GM12872 (cell line): Measurements from ENCODE around the gene MAP2K5.

Experiments used
- TF ChIP-seq, protein P1 (sequence below): IDR thresholded peaks from 3 replicates; pipeline ENCODE4 v1.5.1; 2011; ENCODE audit warnings: low read depth, mild to moderate bottlenecking, low read length, moderate library complexity; ENCODE audit not compliant: insufficient read depth

Gene MAP2K5

GRCh38 chr15:67685008-67685599 lies 142.6 kb downstream of the MAP2K5 start:
- TF ChIP-seq, protein P1, sequence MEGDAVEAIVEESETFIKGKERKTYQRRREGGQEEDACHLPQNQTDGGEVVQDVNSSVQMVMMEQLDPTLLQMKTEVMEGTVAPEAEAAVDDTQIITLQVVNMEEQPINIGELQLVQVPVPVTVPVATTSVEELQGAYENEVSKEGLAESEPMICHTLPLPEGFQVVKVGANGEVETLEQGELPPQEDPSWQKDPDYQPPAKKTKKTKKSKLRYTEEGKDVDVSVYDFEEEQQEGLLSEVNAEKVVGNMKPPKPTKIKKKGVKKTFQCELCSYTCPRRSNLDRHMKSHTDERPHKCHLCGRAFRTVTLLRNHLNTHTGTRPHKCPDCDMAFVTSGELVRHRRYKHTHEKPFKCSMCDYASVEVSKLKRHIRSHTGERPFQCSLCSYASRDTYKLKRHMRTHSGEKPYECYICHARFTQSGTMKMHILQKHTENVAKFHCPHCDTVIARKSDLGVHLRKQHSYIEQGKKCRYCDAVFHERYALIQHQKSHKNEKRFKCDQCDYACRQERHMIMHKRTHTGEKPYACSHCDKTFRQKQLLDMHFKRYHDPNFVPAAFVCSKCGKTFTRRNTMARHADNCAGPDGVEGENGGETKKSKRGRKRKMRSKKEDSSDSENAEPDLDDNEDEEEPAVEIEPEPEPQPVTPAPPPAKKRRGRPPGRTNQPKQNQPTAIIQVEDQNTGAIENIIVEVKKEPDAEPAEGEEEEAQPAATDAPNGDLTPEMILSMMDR = no peak

DNA sequence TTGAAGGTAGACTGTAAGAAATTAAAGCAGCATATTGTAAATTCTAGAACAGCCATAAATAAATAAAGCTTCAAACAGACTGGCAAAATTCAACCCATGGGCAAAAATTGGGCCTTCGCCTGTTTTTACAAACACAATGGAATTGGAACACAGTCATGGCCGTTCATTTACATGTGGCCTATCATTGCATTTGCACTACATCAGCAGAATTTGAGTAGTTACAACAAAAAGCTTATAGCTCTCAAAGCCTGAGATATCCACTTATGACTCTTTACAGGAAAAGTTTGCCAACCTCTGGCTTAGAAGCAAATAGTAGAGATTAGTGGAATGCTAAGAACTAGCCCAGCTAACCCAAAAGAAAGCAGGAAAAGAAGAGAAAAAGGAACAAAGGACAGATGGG lies 143.2 kb downstream of the MAP2K5 start:
- TF ChIP-seq, protein P1 = no peak

DNA sequence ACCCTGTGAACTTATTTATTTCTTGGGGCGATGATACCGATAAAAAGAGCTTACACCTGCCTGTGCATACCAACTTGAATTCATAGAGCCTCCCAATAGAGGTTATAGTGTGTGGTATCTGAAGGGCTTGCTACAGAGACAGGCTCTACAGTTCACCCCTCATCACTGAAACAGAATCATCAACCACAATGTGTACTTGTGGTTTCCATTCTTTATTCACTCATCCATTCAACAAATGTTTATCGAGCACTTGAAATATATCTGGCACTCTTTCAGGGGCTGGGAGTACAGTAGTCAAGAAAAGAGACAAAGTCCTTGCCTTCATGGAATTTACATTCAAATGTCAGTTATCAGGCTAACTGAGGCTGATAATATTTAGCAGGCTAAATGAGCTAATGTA lies 148.4 kb downstream of the MAP2K5 start:
- TF ChIP-seq, protein P1 = no peak

DNA sequence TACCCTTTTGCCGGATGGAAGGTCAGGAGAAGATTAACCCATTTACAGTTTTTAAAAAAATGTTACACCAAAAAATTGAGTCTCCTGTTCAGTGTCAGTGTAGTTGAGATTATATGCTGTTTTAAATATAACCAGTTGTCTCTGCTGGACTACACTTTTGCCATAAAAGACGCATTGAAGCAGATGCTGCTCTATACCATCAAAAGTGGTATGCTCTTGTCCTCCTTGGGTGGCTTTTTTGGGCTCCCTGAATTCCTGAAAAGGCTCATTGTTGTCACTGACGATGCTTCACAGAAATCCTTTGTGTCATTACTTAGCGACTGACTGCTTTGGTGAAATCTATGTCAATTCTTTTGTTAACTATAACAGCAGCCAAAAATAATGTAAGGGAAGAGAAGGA lies 148.9 kb downstream of the MAP2K5 start:
- TF ChIP-seq, protein P1 = no peak

GRCh38 chr15:67692573-67692972 lies 150.1 kb downstream of the MAP2K5 start:
- TF ChIP-seq, protein P1 = no peak

DNA sequence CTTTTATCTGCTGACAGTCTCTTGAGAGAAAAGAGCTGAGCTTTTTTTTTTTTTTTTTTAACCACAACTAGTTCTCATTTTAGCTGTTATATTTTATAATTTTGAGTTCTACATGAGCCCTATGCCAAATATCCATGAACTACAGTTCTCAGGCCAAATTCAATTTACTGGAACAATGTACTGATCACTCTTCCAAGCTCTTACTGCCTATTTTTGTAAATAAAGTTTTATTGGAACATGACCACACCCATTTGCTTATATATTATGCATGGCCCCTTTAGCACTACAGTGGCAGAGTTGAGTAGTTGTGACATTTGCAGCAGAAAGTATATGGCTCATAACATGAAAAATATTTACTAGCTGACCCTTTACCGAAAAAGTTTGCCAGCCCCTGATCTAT lies 153.6 kb downstream of the MAP2K5 start:
- TF ChIP-seq, protein P1 = no peak

DNA sequence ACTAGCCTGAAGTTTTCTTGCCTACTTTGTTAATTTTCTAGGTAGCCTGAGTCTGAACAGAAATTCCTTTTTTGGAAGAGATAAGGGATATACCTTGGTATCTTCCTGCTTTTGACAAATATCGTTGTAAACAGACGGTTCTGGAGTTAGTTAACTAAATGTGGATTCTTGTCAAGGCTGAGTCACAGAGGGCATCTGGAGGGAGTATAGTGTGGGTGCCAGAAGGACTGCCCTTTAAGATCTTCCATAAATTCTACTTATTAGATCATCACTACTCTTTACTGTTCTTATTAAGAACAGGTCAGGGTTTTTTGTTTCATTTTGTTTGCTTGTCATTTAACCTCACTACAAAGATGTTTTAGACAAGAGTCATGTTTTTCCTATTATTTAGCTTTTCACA lies 157.5 kb downstream of the MAP2K5 start:
- TF ChIP-seq, protein P1 = no peak

DNA sequence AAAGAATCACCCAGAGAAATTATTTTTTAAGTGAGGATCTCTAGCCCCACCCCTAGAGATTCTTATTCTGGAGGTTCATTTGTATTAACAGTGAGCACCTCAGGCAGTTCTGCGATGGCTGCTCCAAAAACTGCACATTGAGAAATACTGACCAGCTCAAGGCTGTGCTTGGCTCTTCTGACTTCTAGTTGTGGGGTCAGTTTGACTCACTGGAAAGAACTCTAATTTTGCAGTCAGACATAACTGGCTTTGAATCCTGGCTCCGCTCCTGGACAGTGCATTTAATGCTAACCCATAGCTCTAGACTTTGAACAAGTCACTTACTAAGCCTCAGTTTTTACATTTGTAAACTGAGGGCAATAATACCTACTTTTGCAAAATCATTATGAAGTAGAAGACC lies 159.2 kb downstream of the MAP2K5 start:
- TF ChIP-seq, protein P1 = no peak
